ENCODE results near the gene S1PR1.
"Not testable (repeated sequence)": the region's sequence is repeated elsewhere in the genome, so short reads cannot be mapped to it uniquely, and the experiment has no call there.

Gene S1PR1

GRCh38 chr1:101219924-101220870 lies 16.6 kb upstream of the S1PR1 start:
- DNase-seq (ENCODE audit: low read depth in 2 of 2): no peak

- DNase-seq (ENCODE audit: low read depth in 2 of 2): no peak
Observed at GRCh38 chr1:101220906-101221305, 15.9 kb upstream of the S1PR1 start.

- no peak for DNase-seq (ENCODE audit: low read depth in 2 of 2)
Observed at GRCh38 chr1:101221945-101222429, 14.8 kb upstream of the S1PR1 start.

- DNase-seq (ENCODE audit: low read depth in 2 of 2): no peak
Observed at GRCh38 chr1:101227837-101228236, 9.0 kb upstream of the S1PR1 start.

- no peak for DNase-seq (ENCODE audit: low read depth in 2 of 2)
Observed at GRCh38 chr1:101228424-101229134, 8.2 kb upstream of the S1PR1 start.

- DNase-seq (ENCODE audit: low read depth in 2 of 2): not testable (repeated sequence)
Observed at GRCh38 chr1:101232182-101232581, 4.6 kb upstream of the S1PR1 start.

GRCh38 chr1:101233495-101233894 lies 3.3 kb upstream of the S1PR1 start:
- no peak for DNase-seq (ENCODE audit: low read depth in 2 of 2)

- no peak for DNase-seq (ENCODE audit: low read depth in 2 of 2)
Observed at GRCh38 chr1:101235216-101235695, 1.6 kb upstream of the S1PR1 start.

- no peak for DNase-seq (ENCODE audit: low read depth in 2 of 2)
Observed at GRCh38 chr1:101235696-101236515, 913 bp upstream of the S1PR1 start.

DNA sequence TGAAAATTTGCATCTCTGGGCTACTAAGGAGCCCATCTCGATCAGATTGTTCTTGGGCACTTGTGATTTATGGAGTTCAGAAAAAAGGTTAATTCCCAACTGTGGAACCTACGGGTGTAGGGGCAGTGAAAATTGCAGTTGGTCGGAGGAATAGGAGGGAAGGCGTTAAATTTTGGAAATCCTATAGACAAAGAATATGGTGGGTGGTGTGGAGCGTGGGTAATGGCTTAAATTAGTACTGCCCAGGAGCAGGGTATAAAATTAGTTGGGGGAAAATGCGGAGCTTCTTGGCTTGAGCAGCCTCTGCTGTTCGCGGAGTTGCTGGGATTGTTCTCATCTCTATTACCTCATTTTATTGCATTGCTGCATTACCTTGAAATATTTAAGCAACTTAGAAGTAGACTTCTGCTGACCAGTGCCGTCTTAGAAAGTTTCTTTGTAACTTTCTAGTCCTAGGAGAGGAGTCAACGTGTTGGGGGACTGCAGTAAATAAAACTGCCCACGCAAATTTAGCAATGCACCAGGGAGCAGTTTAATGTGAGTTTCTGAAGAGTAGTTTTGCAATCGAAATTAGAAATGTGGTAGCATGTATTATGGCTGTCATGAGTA lies 514 bp downstream of the S1PR1 start:
- peak; percentile 61 to 67 for DNase-seq (ENCODE audit: low read depth in 2 of 2)

DNA sequence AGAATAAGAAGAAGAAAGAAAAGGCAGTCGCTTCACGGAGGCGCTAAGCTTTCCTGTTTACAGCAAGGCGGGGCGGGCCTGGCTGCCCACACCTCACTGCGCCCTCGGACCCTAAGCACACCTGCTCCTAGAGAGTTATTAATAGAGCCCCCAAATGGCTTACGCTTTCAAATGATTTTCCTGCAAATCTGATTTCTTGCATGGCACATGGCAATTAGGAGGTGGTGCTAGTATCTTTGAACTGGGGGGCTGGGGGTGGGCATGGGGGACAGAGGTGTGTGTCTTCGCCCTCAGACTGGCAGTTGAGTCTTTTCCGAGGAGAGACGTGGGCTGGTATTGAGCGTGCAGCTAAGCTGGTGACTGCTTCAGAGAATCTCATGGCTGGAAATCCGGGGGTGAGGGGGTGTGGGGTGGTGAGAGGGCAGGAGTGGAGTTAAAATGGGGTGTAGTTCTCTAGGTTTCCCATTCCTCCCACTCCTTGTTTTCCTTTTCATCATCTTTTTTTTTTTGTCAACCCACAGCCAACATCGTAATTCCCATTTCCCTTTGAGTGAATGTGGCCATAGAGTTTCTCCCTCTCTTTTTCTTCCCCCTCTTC lies 1.3 kb downstream of the S1PR1 start:
- DNase-seq (ENCODE audit: low read depth in 2 of 2): no peak

- peak; percentile 84 to 86 for DNase-seq (ENCODE audit: low read depth in 2 of 2)
Observed at GRCh38 chr1:101238681-101239094, 1.9 kb downstream of the S1PR1 start.

DNA sequence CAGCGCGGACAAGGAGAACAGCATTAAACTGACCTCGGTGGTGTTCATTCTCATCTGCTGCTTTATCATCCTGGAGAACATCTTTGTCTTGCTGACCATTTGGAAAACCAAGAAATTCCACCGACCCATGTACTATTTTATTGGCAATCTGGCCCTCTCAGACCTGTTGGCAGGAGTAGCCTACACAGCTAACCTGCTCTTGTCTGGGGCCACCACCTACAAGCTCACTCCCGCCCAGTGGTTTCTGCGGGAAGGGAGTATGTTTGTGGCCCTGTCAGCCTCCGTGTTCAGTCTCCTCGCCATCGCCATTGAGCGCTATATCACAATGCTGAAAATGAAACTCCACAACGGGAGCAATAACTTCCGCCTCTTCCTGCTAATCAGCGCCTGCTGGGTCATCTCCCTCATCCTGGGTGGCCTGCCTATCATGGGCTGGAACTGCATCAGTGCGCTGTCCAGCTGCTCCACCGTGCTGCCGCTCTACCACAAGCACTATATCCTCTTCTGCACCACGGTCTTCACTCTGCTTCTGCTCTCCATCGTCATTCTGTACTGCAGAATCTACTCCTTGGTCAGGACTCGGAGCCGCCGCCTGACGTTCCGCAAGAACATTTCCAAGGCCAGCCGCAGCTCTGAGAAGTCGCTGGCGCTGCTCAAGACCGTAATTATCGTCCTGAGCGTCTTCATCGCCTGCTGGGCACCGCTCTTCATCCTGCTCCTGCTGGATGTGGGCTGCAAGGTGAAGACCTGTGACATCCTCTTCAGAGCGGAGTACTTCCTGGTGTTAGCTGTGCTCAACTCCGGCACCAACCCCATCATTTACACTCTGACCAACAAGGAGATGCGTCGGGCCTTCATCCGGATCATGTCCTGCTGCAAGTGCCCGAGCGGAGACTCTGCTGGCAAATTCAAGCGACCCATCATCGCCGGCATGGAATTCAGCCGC lies 2.5 kb downstream of the S1PR1 start:
- no peak for DNase-seq (ENCODE audit: low read depth in 2 of 2)

GRCh38 chr1:101240041-101240430 lies 3.2 kb downstream of the S1PR1 start:
- no peak for DNase-seq (ENCODE audit: low read depth in 2 of 2)

GRCh38 chr1:101241485-101242225 lies 4.8 kb downstream of the S1PR1 start:
- peak; percentile 86 to 87 for DNase-seq (ENCODE audit: low read depth in 2 of 2)

GRCh38 chr1:101242324-101243050 lies 5.7 kb downstream of the S1PR1 start:
- DNase-seq (ENCODE audit: low read depth in 2 of 2): no peak

GRCh38 chr1:101243751-101244150 lies 6.9 kb downstream of the S1PR1 start:
- no peak for DNase-seq (ENCODE audit: low read depth in 2 of 2)

DNA sequence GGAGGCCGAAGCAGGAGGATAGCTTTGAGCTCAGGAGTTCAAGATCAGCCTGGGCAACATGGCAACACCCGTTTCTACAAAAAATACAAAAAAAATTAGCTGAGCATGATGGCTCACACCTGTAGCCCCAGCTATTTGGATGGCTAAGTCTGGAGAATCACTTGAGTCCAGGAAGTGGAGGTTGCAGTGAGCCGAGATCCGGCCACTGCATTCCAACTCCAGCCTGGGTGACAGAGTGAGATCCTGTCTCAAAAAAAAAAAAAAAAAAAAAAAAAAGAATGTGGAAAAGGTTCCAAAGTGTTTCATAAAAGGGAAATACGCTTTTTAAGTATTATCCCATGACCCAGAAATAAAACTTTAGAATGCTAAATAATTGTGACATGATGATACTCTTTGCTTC lies 8.0 kb downstream of the S1PR1 start:
- DNase-seq (ENCODE audit: low read depth in 2 of 2): no peak

Measured in fibroblast of skin of left quadriceps (primary cell).